Measurements from ENCODE around the gene CELF4.

DNA sequence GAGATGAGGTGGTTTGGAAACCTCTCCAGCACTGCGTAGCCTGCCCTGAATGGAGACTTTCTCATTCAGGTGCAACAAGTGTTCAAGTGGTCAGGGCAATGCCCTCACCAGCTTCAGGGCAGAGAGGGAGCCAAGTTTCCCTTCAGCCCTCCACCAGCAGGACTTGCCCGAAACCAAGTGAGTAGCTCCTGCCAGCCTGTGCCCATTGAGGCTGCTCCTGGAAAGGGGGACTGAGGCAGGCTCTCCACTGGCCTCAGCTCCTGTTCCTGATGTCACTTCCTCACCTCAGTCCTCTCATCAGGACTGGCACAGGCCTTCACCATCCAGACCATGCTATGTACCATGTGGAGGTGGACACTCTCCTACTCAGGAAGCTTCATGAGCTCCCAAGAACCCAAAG lies 94.6 kb downstream of the CELF4 start:
- TF ChIP-seq CTCF (optimal IDR thresholded peaks at IDR 0.05 in 1 of 3, IDR thresholded peaks at IDR 0.05 in 1 of 3, conservative IDR thresholded peaks at IDR 0.05 in 1 of 3; ENCODE audit: extremely low read depth in 1 of 3, insufficient read depth in 2 of 3, low read length in 3 of 3) (no peak), EZH2 (IDR thresholded peaks at IDR 0.05; ENCODE audit: low read length) (no peak)

Measured in keratinocyte (primary cell).